Parathyroid adenoma (tissue), 2 donors: Measurements from ENCODE around the gene HOXD12.

Experiments used
- H2AFZ ChIP-seq: fragments of 300-600 bp; sonication (generic); one replicate; pipeline ENCODE4 v1.7.0; 2017; ENCODE audit warnings: antibody characterized with exemption, mild to moderate bottlenecking
- H3K27ac ChIP-seq: fragments of 300-600 bp; sonication (generic); one replicate; pipeline ENCODE4 v1.7.0; 2017
- H3K27me3 ChIP-seq: fragments of 300-600 bp; sonication (generic); one replicate; pipeline ENCODE4 v1.7.0; 2017; ENCODE audit warnings: low read length; ENCODE audit not compliant: control insufficient read depth, insufficient read depth
- H3K36me3 ChIP-seq: fragments of 300-600 bp; sonication (generic); one replicate; pipeline ENCODE4 v1.7.0; 2017; ENCODE audit warnings: low read length; ENCODE audit not compliant: control insufficient read depth, insufficient read depth
- H3K4me1 ChIP-seq: fragments of 300-600 bp; sonication (generic); one replicate; pipeline ENCODE4 v1.7.0; 2017; ENCODE audit warnings: control low read depth
- H3K4me2 ChIP-seq: fragments of 300-600 bp; sonication (generic); one replicate; pipeline ENCODE4 v1.7.0; 2017; ENCODE audit warnings: low read length
- H3K4me3 ChIP-seq: fragments of 300-600 bp; sonication (generic); one replicate; pipeline ENCODE4 v1.7.0; 2017; ENCODE audit warnings: low read depth, low read length
- H3K79me2 ChIP-seq: fragments of 300-600 bp; sonication (generic); one replicate; pipeline ENCODE4 v1.7.0; 2017; ENCODE audit warnings: control low read depth
- H3K9ac ChIP-seq: fragments of 300-600 bp; sonication (generic); one replicate; pipeline ENCODE4 v1.7.0; 2017; ENCODE audit warnings: mild to moderate bottlenecking
- H3K9me3 ChIP-seq: fragments of 300-600 bp; sonication (generic); one replicate; pipeline ENCODE4 v1.7.0; 2017; ENCODE audit warnings: low read length; ENCODE audit not compliant: control insufficient read depth
- CTCF ChIP-seq: fragments of 300-600 bp; sonication (generic); IDR thresholded peaks from one replicate; pipeline ENCODE4 v1.7.0; 2017; ENCODE audit warnings: antibody characterized with exemption, mild to moderate bottlenecking
- donor health status: primary hyperparathyroidism.

HOXD12 gene

GRCh38 chr2:176111846-176112374 is 12.3 kb downstream of the HOXD12 start:
- Histone ChIP-seq H3K27ac (no peak overlapping the region), H3K4me1 (no peaks in the 10 kb centered on the region), H3K79me2 (no peaks in the 10 kb centered on the region), H3K36me3 (no peaks in the 10 kb centered on the region), H3K27me3 (peaks cover 40% of the 10 kb centered on the region), H3K4me3 (no peak overlapping the region), H3K9ac (no peak overlapping the region), H3K9me3 (no peaks in the 10 kb centered on the region), H3K4me2 (no peak overlapping the region), H2AFZ (no peak overlapping the region)
- TF ChIP-seq CTCF = no peak

- H3K9ac ChIP-seq = no peak overlapping the region
- no peaks in the 10 kb centered on the region for H3K9me3 ChIP-seq
- no peak overlapping the region for H3K4me2 ChIP-seq
- H3K79me2 ChIP-seq = no peaks in the 10 kb centered on the region
- H3K4me3 ChIP-seq = no peak overlapping the region
- peaks cover 40% of the 10 kb centered on the region for H3K27me3 ChIP-seq
- H2AFZ ChIP-seq = no peak overlapping the region
- H3K36me3 ChIP-seq = no peaks in the 10 kb centered on the region
- no peaks in the 10 kb centered on the region for H3K4me1 ChIP-seq
- H3K27ac ChIP-seq = no peak overlapping the region
- TF ChIP-seq CTCF = no peak
Measured at GRCh38 chr2:176112375-176113302, 13.0 kb downstream of the HOXD12 start.

GRCh38 chr2:176114120-176114929 is 14.7 kb downstream of the HOXD12 start:
- no peak for TF ChIP-seq CTCF
- no peaks in the 10 kb centered on the region for H3K79me2 ChIP-seq
- no peak overlapping the region for H3K9ac ChIP-seq
- no peaks in the 10 kb centered on the region for H3K9me3 ChIP-seq
- H3K4me3 ChIP-seq = no peak overlapping the region
- H3K4me2 ChIP-seq = no peak overlapping the region
- H3K27ac ChIP-seq = no peak overlapping the region
- H2AFZ ChIP-seq = no peak overlapping the region
- peaks cover 42% of the 10 kb centered on the region for H3K27me3 ChIP-seq
- H3K4me1 ChIP-seq = no peaks in the 10 kb centered on the region
- H3K36me3 ChIP-seq = no peaks in the 10 kb centered on the region

DNA sequence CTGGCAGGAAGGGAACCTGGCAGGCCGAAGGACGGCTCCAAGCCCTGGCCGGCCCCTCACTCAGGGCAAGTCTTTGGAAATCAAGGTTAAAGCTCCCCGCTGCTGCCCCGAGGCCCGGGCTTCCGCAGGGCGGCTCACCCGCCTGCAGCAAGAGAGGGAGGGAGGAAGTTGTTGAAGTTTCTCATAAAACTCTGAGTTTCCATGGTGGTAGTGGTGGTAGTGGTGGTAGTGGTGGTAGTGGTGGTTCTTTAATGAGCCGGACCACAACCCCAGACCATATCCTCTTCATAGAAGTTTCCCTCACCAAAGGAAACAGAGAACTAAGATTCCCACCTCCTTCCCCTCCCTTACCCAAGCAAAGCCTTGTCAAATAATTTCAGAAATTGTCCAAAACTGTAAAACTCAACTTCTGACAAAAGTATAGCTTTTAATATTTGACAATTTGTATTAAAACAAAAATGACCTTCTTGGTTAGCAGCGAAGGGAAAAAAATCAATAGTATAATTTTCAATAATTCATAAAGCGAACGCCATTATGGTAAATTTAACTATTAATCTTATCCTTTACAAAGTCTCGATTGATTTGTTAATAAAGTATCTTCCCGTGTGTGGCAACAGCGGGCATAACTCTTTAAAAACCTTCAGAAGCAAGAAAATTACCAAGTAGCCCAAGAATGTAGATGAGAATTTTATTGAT is 15.5 kb downstream of the HOXD12 start:
- H3K4me3 ChIP-seq = no peak overlapping the region
- TF ChIP-seq CTCF = no peak
- H3K9ac ChIP-seq = no peak overlapping the region
- no peaks in the 10 kb centered on the region for H3K9me3 ChIP-seq
- H3K36me3 ChIP-seq = no peaks in the 10 kb centered on the region
- no peak overlapping the region for H2AFZ ChIP-seq
- H3K27me3 ChIP-seq = peaks cover 37% of the 10 kb centered on the region
- no peak overlapping the region for H3K4me2 ChIP-seq
- no peaks in the 10 kb centered on the region for H3K79me2 ChIP-seq
- no peaks in the 10 kb centered on the region for H3K4me1 ChIP-seq
- no peak overlapping the region for H3K27ac ChIP-seq
